ENCODE measurements around the gene DMC1. TPM values are rescaled to one million over a fixed set of nuclear protein-coding genes. Genes with fewer than 3 reads are reported as not detected.
A peak's percentile ranks its signal among the peaks of the same experiment; 100 is the strongest.

DMC1 gene
- total and polyA plus RNA-seq, 9 of the 15 experiments (the other 6 are each of a cell fraction or from before 2014, with no cell fraction given) = 5.5 to 55.5 (median 9.8) TPM

GRCh38 chr22:38524429-38524828 lies 45.6 kb downstream of the DMC1 start:
- intact Hi-C loops (cut with micrococcal nuclease) = no loop called here

More at GRCh38 chr22:38524429-38524828, 45.6 kb downstream of the DMC1 start:
- Histone ChIP-seq H3K36me3 (ENCODE audit: control insufficient read depth, insufficient read depth, low read length) (no peaks in the 10 kb centered on the region), H3K4me3 (no peak overlapping the region), H3K9ac (ENCODE audit: insufficient read depth in 1 of 2, low read depth in 2 of 2, low read length in 2 of 2) (peak overlapping the region in 1 of 2 experiments; percentile 45; a peak in 1 of 4 replicates), H3K27ac (ENCODE audit: extremely low read depth, low read depth, low read length) (peak overlapping the region; percentile 52; the same call in 2 of the 3 replicates), H2AFZ (ENCODE audit: low read depth, low read length) (peak overlapping the region; percentile 77), H3K4me1 (replicated peaks in 1 of 2; ENCODE audit: control insufficient read depth in 2 of 2, insufficient read depth in 2 of 2, low read length in 2 of 2) (no peaks in the 10 kb centered on the region; a peak in 2 of 5 replicates), H3K27me3 (ENCODE audit: control insufficient read depth in 2 of 2, insufficient read depth in 2 of 2, low read length in 2 of 2) (no peaks in the 10 kb centered on the region), H4K20me1 (replicated peaks; ENCODE audit: control insufficient read depth, insufficient read depth, low read length) (no peaks in the 10 kb centered on the region), H3K9me3 (replicated peaks; ENCODE audit: control insufficient read depth, insufficient read depth, low read depth, low read length) (no peaks in the 10 kb centered on the region), H3K79me2 (ENCODE audit: control insufficient read depth, insufficient read depth, low read length) (no peaks in the 10 kb centered on the region), H3K4me2 (ENCODE audit: insufficient read depth, low read length) (no peak overlapping the region), H3K9me1 (ENCODE audit: control insufficient read depth, insufficient read depth, low read length) (no peaks in the 10 kb centered on the region)
- WGBS (ENCODE audit: insufficient coverage, low coverage, missing lambda C conversion rate) = 21% methylated on average over 3 of the region's 3 CpGs
- ChIA-PET CTCF (ENCODE audit: low intra/inter-chr PET ratio) (no interaction called here), POLR2A (interaction anchor here (0.7 to 2.5 kb wide), 3 partner anchors 10 to 640 kb away, joined by 3 to 11 read pairs (median 6); no protein-coding TSS in a partner anchor)
- FAIRE-seq = no peak
- ATAC-seq = peak; percentile 51; the same call in 2 of the 3 replicates
- BruUV-seq (replicated peaks) = no TSS peak
- DNase-seq (ENCODE audit: extremely low read depth in 1 of 4, low spot score in 3 of 4) = no peak
- in situ Hi-C loops (cut with MboI) = no loop called here
- no peak for TF ChIP-seq BRF1 (IDR thresholded peaks at IDR 0.05; ENCODE audit: borderline replicate concordance, extremely low read depth, insufficient read length)
- TF ChIP-seq ZNF512 (tag; IDR thresholded peaks at IDR 0.05) = no peak
- no peak for TF ChIP-seq ZNF121 (CRISPR knock-in tag; conservative IDR thresholded peaks at IDR 0.05)
- no peak for TF ChIP-seq ZNF507 (tag; conservative IDR thresholded peaks at IDR 0.05)
- TF ChIP-seq BCL6 (CRISPR knock-in tag; IDR thresholded peaks at IDR 0.05) = no peak
- no peak for TF ChIP-seq RNF2 (IDR thresholded peaks at IDR 0.05)
- no peak for TF ChIP-seq FOXJ2 (tag; IDR thresholded peaks at IDR 0.05)
- TF ChIP-seq TFAM (CRISPR knock-in tag; conservative IDR thresholded peaks at IDR 0.05) = no peak
- no peak for TF ChIP-seq SMARCA5 (IDR thresholded peaks at IDR 0.05)
- no peak for TF ChIP-seq IRF2 (CRISPR knock-in tag; IDR thresholded peaks at IDR 0.05)
- TF ChIP-seq EGR1 (conservative IDR thresholded peaks at IDR 0.05) = no peak
- no peak for TF ChIP-seq EZH2 (IDR thresholded peaks at IDR 0.05; ENCODE audit: borderline replicate concordance, low read depth, low read length)

Data from K562 (cell line).